NCI-H2029 (cell line): Measurements from ENCODE around the gene L3MBTL1.
"Not testable (repeated sequence)": the region's sequence is repeated elsewhere in the genome, so short reads cannot be mapped to it uniquely, and the experiment has no call there.

Experiments
- DNase-seq: peaks from one replicate; lab custom pipeline; 2025; lab: John Stamatoyannopoulos, UW

Gene L3MBTL1

GRCh38 chr20:43507150-43508080 lies at the start of gene L3MBTL1:
L3MBTL1 (plus strand) TSS chr20:43507697; CDS start chr20:43513504, 5,807 bp downstream.
- DNase-seq, result peak; percentile 30

- no peak for DNase-seq
These were observed 49.0 kb upstream of the L3MBTL1 start for GRCh38 chr20:43458422-43458924.

- DNase-seq, result no peak
These were observed 48.2 kb upstream of the L3MBTL1 start for GRCh38 chr20:43459022-43459942.

GRCh38 chr20:43460172-43460829 lies 47.2 kb upstream of the L3MBTL1 start:
- no peak for DNase-seq

DNA sequence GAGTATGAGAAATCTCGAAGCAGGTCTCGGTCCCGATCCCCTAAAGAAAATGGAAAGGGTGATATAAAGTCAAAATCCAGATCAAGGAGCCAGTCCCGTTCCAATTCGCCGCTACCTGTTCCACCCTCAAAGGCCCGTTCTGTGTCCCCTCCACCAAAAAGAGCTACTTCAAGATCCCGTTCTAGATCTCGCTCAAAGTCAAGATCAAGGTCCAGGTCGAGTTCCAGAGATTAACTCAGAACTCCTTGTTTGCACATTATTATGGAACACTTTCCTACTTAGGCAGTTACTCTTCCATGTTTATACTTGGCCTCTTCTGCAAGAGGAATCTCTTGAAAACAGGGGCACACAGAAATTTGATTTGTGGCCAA lies 46.7 kb upstream of the L3MBTL1 start:
- DNase-seq, result no peak

DNA sequence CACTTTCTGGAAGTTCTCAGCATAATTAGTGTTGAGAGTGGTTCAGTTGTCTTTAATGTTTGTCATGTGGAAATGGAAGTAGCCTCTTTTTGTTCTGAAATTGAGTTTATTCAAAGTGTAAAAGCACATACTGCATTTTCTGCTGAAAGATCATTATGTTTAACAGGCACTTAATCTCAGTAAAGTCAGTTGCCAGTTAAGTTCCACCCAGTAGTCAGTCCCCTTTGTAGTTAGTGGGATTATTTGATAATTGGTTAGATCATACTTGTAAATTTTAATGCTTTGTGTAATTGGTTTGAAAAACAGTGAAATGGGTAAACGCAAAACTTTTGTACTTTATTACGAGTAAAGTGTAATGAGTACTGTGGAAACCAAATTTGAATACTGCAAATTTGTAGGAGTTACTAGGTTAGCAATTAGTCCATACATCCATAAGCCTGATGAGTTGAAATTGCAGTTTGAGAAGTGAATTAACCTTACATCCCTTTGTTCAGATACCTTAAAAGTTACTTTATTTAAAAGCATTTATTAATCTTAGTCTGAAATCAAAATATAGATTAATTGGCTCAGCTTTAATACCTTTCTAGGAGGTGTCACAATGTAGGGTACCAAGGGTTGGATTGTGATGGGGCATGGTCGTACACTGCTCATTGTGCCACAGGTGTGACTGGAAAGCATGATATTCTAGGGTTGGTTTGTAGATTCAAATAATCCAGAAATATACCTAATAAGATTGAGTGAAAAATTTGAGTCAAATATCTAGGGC lies 45.4 kb upstream of the L3MBTL1 start:
- DNase-seq, result no peak

GRCh38 chr20:43462660-43463526 lies 44.6 kb upstream of the L3MBTL1 start:
- no peak for DNase-seq

DNA sequence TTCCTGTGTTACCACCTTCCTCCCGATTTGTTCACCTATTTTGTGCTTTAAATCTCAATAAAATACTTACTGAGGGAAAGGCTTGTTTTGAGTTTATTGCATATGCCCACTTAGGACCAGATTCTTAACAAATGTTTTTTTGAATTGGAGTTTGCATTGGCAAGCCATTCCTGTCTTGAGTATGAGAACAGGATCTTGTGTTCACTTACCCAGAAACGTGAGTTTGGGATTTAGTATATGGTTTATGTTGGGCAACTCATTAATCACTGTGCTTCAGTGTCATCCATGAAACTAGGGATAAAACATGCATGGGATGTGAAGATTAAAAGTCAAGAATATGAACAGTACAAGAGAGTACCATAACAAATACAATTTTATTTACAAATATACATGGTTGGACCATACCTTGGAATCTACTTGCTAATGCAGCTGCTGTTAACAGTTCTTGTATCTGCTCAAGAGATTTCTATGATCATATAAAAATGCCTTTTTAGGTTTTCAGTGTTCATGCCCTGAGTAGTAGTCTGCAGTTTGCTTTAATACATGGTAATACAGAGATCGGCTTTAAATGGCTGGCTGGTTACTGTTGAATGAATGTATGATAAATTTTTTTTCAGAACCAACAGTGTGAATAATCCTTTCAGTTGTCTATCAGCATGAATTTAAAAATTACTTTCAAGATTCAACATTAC lies 43.8 kb upstream of the L3MBTL1 start:
- DNase-seq, result no peak

DNA sequence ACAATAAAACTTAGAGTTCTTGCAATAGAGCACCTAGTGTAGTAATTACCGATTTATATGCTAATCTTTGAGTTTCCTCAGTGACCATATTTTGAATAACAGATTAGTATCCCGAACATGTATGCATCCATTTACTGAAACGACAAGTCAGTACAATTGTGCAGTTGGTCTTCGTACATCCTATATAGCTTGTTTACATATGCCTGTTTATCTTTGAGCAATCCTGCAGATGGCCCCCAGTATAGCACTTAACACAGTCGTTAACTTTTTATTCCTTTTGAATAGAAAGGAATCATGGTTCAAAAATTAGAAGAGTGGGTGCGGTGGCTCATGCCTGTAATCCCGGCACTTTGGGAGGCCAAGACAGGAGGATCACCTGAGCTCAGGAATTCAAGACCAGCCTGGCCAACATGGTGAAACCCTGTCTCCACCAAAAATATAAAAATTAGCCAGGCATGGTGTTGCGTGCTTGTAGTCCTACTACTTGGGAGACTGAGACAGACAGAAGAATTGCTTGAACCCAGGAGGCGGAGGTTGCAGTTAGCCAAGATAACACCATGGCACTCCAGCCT lies 43.2 kb upstream of the L3MBTL1 start:
- DNase-seq, result no peak

GRCh38 chr20:43465625-43465943 lies 41.9 kb upstream of the L3MBTL1 start:
- DNase-seq, result no peak

GRCh38 chr20:43467589-43467988 lies 39.9 kb upstream of the L3MBTL1 start:
- DNase-seq, result no peak

DNA sequence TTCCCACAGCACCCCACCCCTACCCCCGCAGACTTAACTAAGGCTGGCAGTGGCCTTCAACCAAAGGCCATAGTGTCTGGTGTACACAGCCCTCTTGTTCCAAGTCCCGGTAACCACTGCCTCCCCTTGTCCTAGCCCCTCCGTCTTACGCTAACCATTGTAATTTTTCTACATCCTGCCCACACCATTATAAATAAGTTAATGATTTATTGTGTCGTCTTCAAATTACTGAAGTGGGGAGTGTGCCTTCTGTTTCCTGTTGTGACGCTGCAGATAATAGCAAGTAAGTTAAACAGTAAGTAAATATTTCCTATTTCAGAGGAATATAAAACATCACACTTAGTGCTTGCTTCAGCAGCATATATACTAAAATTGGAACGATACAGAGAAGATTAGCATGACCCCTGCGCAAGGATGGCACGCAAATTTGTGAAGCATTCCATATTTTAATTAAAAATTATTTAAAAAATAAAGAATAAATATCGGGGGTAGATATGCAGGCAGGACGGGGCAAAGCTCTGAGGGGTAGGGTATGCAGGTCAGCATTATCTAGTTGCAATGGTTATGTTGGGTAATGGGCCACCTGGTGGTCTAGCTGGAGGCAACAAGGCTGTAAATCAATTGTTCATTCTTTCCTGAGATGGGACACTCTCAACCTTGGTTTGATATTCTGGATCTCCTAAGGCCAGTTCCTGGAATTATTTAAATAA lies 34.7 kb upstream of the L3MBTL1 start:
- DNase-seq, result no peak

DNA sequence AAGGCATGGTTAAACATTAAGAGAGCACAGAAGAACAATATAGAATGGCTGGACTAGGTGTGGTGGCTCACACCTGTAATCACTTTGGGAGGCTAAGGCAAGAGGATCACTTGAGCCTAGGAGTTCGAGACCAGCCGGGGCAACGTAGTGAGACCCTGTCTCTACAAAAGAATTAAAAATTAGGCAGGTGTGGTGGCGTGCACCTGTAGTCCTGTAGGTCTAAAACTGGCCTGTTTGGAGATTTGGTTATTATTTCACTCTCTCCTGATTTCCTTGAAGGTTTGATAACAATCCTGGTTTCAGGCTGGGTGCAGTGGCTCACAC lies 34.2 kb upstream of the L3MBTL1 start:
- no peak for DNase-seq

DNA sequence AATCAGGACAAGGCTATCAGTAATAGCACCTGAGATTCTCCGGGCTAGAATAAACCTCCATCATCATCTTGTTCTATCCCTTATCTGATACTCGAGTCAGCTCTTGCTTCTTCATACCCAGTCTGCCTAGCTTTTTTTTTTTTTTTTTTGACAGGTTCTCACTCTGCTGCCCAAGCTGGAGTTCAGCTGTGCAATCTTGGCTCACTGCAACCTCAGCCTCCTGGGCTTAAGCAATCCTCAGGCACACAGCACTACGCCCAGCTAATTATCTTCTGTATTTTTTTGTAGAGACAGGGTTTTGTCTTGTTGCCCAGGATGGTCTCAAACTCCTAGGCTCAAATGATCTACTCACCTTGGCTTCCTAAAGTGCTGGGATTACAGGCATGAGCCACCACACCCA lies 30.3 kb upstream of the L3MBTL1 start:
- DNase-seq, result no peak

- no peak for DNase-seq
These were observed 29.9 kb upstream of the L3MBTL1 start for GRCh38 chr20:43477619-43478018.

DNA sequence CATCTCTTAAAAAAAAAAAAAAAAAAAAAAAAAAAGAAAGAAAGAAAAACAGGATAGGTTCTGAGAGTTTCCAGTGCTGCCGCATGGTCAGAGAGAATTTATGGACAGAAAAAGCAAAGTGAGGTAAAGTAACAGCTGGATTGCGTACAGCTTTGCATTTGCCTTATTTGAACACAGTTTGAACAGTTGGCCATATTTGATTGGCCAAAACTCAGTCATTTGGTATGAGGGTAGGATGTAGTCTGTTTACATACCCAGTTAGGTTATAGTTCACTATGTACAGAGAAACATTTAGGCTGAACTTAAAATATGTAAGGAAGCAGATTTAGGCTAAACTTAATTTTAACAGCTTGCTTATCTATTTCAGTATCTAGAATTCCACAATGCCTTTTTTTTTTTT lies 17.5 kb upstream of the L3MBTL1 start:
- no peak for DNase-seq

- DNase-seq, result no peak
These were observed 15.4 kb upstream of the L3MBTL1 start for GRCh38 chr20:43492101-43492500.

GRCh38 chr20:43495388-43495787 lies 12.1 kb upstream of the L3MBTL1 start:
- DNase-seq, result no peak

DNA sequence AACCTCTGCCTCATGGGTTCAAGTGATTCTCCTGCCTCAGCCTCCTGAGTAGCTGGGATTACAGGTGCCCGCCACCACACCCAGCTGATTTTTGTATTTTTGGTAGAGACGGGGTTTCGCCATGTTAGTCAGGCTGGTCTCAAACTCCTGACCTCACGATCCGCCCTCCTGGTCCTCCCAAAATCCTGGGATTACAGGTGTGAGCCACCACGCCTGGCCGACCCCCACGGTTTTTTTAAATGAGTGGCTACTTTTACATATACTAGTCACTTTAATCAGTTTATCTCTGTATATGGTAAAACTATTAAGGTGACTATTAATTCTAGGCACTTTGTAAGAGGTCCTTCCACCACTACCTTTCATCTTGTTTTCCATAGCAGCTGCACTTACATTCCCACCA lies 5.5 kb upstream of the L3MBTL1 start:
- DNase-seq, result not testable (repeated sequence)
